H1 (cell line): ENCODE results near the gene FAM151A. TPM values are rescaled to one million over a fixed set of nuclear protein-coding genes. Genes with fewer than 3 reads are reported as not detected.

Experiments used
- CTCF ChIA-PET: fragments of 300-600 bp; sonication (Branson Sonifier 250); formaldehyde crosslinking; loops from one replicate; lab custom pipeline; 2021; ENCODE audit not compliant: partially characterized antibody; lab: Charles Lee
- POLR2A ChIA-PET: fragments of 300-600 bp; sonication (Branson Sonifier 250); formaldehyde crosslinking; loops from one replicate; lab custom pipeline; 2021; ENCODE audit warnings: inconsistent platforms; ENCODE audit not compliant: partially characterized antibody; lab: Charles Lee
- DNase-seq, 2 experiments: peaks; one replicate each; pipeline versions ENCODE4 v3.0.0 to v3.0.0-alpha.2; 2010 to 2022; ENCODE audit warnings: low spot score in 2 of 2, low read depth in 1 of 2, mixed read lengths in 1 of 2
- FAIRE-seq: peaks from 2 replicates; lab custom pipeline; 2011; peaks lifted over from hg19 to GRCh38; lab: Jason Lieb, UNC
- H2AFZ ChIP-seq: 2 replicates; pipeline ENCODE4 v1.8.1; 2012; ENCODE audit warnings: low read length, inconsistent platforms
- H2AK5ac ChIP-seq: 2 replicates; pipeline ENCODE4 v1.6.1; 2013; ENCODE audit warnings: low read depth, low read length
- H2BK120ac ChIP-seq: replicated peaks from 2 replicates; pipeline ENCODE3; 2013; ENCODE audit warnings: low read depth, low read length, inconsistent platforms
- H2BK12ac ChIP-seq: 2 replicates; pipeline ENCODE4 v1.6.1; 2013; ENCODE audit warnings: low read depth, low read length
- H2BK15ac ChIP-seq: 2 replicates; pipeline ENCODE4 v1.6.1; 2013; ENCODE audit warnings: low read length
- H2BK20ac ChIP-seq: 2 replicates; pipeline ENCODE4 v1.6.1; 2013; ENCODE audit warnings: low read length
- H2BK5ac ChIP-seq: 2 replicates; pipeline ENCODE4 v1.6.1; 2013; ENCODE audit warnings: low read depth, low read length
- H3K14ac ChIP-seq: 2 replicates; pipeline ENCODE4 v1.6.1; 2013; ENCODE audit warnings: inconsistent platforms; ENCODE audit not compliant: insufficient read length
- H3K18ac ChIP-seq: 2 replicates; pipeline ENCODE4 v1.6.1; 2013; ENCODE audit warnings: low read length; ENCODE audit errors: extremely low read depth
- H3K23ac ChIP-seq: 2 replicates; pipeline ENCODE4 v1.6.1; 2013; ENCODE audit warnings: inconsistent platforms; ENCODE audit not compliant: insufficient read length
- H3K23me2 ChIP-seq: 2 replicates; pipeline ENCODE4 v1.6.1; 2013; ENCODE audit warnings: low read depth, low read length
- H3K27ac ChIP-seq: 2 replicates; pipeline ENCODE4 v1.6.1; 2011; ENCODE audit warnings: low read depth, low read length, inconsistent platforms
- H3K27me3 ChIP-seq, 4 experiments: replicated peaks in 1 of 4; 1 replicate in 1 of 4; 2 replicates in 3 of 4; pipeline versions ENCODE4 v1.6.1 to v1.8.1; 2011 to 2013; ENCODE audit warnings: low read length in 3 of 4, mild to moderate bottlenecking in 3 of 4, inconsistent platforms in 2 of 4, mixed read lengths in 2 of 4, moderate library complexity in 1 of 4; ENCODE audit not compliant: control insufficient read depth in 3 of 4, insufficient read depth in 3 of 4; ENCODE audit errors: extremely low read depth in 1 of 4
- H3K36me3 ChIP-seq, 4 experiments: 2 replicates each; pipeline versions ENCODE4 v1.6.1 to v1.8.1; 2011 to 2013; ENCODE audit warnings: mild to moderate bottlenecking in 4 of 4, low read length in 3 of 4, moderate library complexity in 2 of 4, control low read depth in 1 of 4, inconsistent platforms in 1 of 4; ENCODE audit not compliant: insufficient read depth in 4 of 4, control insufficient read depth in 2 of 4
- H3K4ac ChIP-seq: replicated peaks from 2 replicates; pipeline ENCODE3; 2013; ENCODE audit warnings: low read length, low read depth, mixed read lengths, inconsistent platforms; ENCODE audit not compliant: insufficient read length
- H3K4me1 ChIP-seq, 4 experiments: replicated peaks in 1 of 4; 1 replicate in 1 of 4; 2 replicates in 3 of 4; pipeline versions ENCODE4 v1.6.1 to v1.8.1; 2011 to 2013; ENCODE audit warnings: low read length in 3 of 4, inconsistent platforms in 2 of 4, mixed read lengths in 1 of 4; ENCODE audit not compliant: insufficient read depth in 4 of 4, control insufficient read depth in 3 of 4
- H3K4me2 ChIP-seq, 2 experiments: 2 replicates each; pipeline versions ENCODE4 v1.6.1 to v1.8.1; 2011 to 2013; ENCODE audit warnings: low read depth in 2 of 2, low read length in 2 of 2, control low read depth in 1 of 2, inconsistent platforms in 1 of 2, mild to moderate bottlenecking in 1 of 2; ENCODE audit not compliant: insufficient read depth in 1 of 2
- H3K4me3 ChIP-seq, 4 experiments: fragments of 200-600, 300-600 bp in 1 of 4; sonication (generic), shearing (Covaris generic), sonication (Bioruptor Twin) in 1 of 4; 2 replicates each; pipeline versions ENCODE4 v1.5.1 to v1.8.1; 2011 to 2016; ENCODE audit warnings: low read length in 4 of 4, low read depth in 3 of 4, control low read depth in 2 of 4, inconsistent platforms in 2 of 4, mild to moderate bottlenecking in 2 of 4, mixed read lengths in 1 of 4, moderate library complexity in 1 of 4; ENCODE audit not compliant: insufficient read depth in 2 of 4; ENCODE audit errors: extremely low read depth in 1 of 4
- H3K56ac ChIP-seq: replicated peaks from 2 replicates; pipeline ENCODE3; 2013; ENCODE audit warnings: low read depth, mild to moderate bottlenecking, mixed read lengths, low read length, inconsistent platforms; ENCODE audit not compliant: insufficient read length
- H3K79me1 ChIP-seq: 2 replicates; pipeline ENCODE4 v1.6.1; 2013; ENCODE audit warnings: low read depth, low read length, control low read depth
- H3K79me2 ChIP-seq, 2 experiments: 2 replicates each; pipeline versions ENCODE4 v1.6.1 to v1.8.1; 2012 to 2013; ENCODE audit warnings: low read length in 2 of 2, mild to moderate bottlenecking in 2 of 2, inconsistent platforms in 1 of 2; ENCODE audit not compliant: insufficient read depth in 2 of 2, control insufficient read depth in 1 of 2
- H3K9ac ChIP-seq, 4 experiments: replicated peaks in 1 of 4; 1 replicate in 1 of 4; 2 replicates in 3 of 4; pipeline versions ENCODE4 v1.6.1 to v1.8.1; 2011 to 2013; ENCODE audit warnings: low read depth in 3 of 4, low read length in 3 of 4, control low read depth in 2 of 4, mild to moderate bottlenecking in 2 of 4, moderate library complexity in 2 of 4, inconsistent platforms in 1 of 4; ENCODE audit errors: extremely low read depth in 1 of 4
- H3K9me3 ChIP-seq, 2 experiments: 2 replicates each; pipeline versions ENCODE4 v1.6.1 to v1.8.1; 2012 to 2013; ENCODE audit warnings: mild to moderate bottlenecking in 2 of 2, moderate library complexity in 2 of 2, control low read depth in 1 of 2, inconsistent platforms in 1 of 2, low read depth in 1 of 2, low read length in 1 of 2, mixed read lengths in 1 of 2; ENCODE audit not compliant: insufficient read depth in 2 of 2
- H4K20me1 ChIP-seq, 2 experiments: replicated peaks in 1 of 2; 2 replicates each; pipeline versions ENCODE3 to v1.8.1; 2011 to 2013; ENCODE audit warnings: inconsistent platforms in 2 of 2, low read length in 2 of 2, mild to moderate bottlenecking in 1 of 2; ENCODE audit not compliant: insufficient read depth in 2 of 2, control insufficient read depth in 1 of 2
- H4K5ac ChIP-seq: 2 replicates; pipeline ENCODE4 v1.6.1; 2013; ENCODE audit warnings: low read length, low read depth, mixed read lengths, inconsistent platforms; ENCODE audit not compliant: insufficient read length
- H4K8ac ChIP-seq: 2 replicates; pipeline ENCODE4 v1.8.0; 2013; ENCODE audit warnings: mild to moderate bottlenecking, moderate library complexity, low read length, inconsistent platforms; ENCODE audit not compliant: insufficient read depth; ENCODE audit errors: extremely low read depth
- H4K91ac ChIP-seq: replicated peaks from 2 replicates; pipeline ENCODE3; 2013; ENCODE audit warnings: low read length, mixed read lengths, inconsistent platforms; ENCODE audit not compliant: insufficient read length
- PHF8 ChIP-seq: fragments of 200-600 bp; sonication (generic); conservative IDR thresholded peaks from 2 replicates; pipeline ENCODE4 v1.7.1; 2012; ENCODE audit warnings: low read depth, mild to moderate bottlenecking, inconsistent platforms, low read length, moderate library complexity
- SIX5 ChIP-seq: IDR thresholded peaks from 2 replicates; pipeline ENCODE4 v1.6.1; 2011; ENCODE audit warnings: mild to moderate bottlenecking, low read depth, low read length
- WGBS, 2 experiments: shearing (Covaris generic) in 1 of 2; methylation state at CpG; one replicate each; pipeline versions ENCODE4 v1.1.6 to v1.1.7; 2013 to 2015; ENCODE audit warnings: low lambda C conversion rate in 2 of 2, mixed read lengths in 2 of 2, inconsistent platforms in 1 of 2, low coverage in 1 of 2, missing lambda C conversion rate in 1 of 2; ENCODE audit not compliant: insufficient replicate concordance in 2 of 2, insufficient coverage in 1 of 2, insufficient read length in 1 of 2; ENCODE audit errors: extremely low coverage in 1 of 2, missing lambda C conversion rate in 1 of 2; 5-methylcytosine and 5-hydroxymethylcytosine counted together
- polyA plus RNA-seq, 7 experiments: library from polyadenylated mRNA; depleted of rRNA in 3 of 7; stranded (reverse) in 5 of 7; unstranded in 2 of 7; fragments of >200 nt in 5 of 7; fragments of 200-250 nt in 2 of 7; gene quantifications; 1 replicate in 5 of 7; 2 replicates in 1 of 7; 4 replicates in 1 of 7; pipeline versions ENCODE4 v1.2.1 to v1.2.3, GENCODE V29; 2011 to 2013; ENCODE audit warnings: missing spikeins in 2 of 7, mixed read lengths in 2 of 7
- total RNA-seq: library from RNA; stranded (reverse); fragmentation: NEBNext Ultra II Directional; extraction: Animal tissue kit (Norgen Biotek cat#: 25700); gene quantifications from 2 replicates; pipeline ENCODE4 v1.2.1, GENCODE V29; 2021

The FAM151A gene
- total and polyA plus RNA-seq, 2 of the 8 experiments (the other 6 are each of a cell fraction or from before 2014, with no cell fraction given): not detected

DNA sequence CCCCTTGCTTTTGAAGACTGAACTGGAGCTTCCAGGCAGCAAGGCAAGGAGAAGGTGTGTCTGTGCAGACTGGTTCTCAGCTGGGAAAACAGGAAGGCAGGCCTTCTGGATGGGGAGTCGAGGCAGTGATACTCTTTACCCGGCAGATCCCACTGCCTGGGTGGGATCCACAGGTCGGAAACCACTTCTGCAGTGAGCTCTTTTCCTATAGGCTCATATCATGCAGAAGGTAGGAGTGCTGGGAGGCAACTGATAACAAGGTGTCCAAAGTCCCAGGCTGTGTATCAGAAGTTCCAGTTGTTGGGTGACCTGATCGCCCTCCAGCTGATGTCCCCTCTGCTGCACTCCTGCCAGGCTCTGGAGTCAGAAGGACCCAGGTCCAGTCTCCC is 58.2 kb downstream of the FAM151A start:
- Histone ChIP-seq H2BK120ac (no peak overlapping the region), H3K4ac (no peak overlapping the region), H3K27me3 (no peaks in the 10 kb centered on the region; a peak in 1 of 7 replicates), H3K79me2 (no peaks in the 10 kb centered on the region), H3K4me2 (no peak overlapping the region), H3K9ac (no peak overlapping the region), H4K5ac (no peak overlapping the region), H2AFZ (no peak overlapping the region), H2BK20ac (peak overlapping the region; percentile 93; the same call in 1 of the 2 replicates), H2BK12ac (0 out of 2 replicates have a peak overlapping the region, but pooled peaks have one; percentile 23), H2BK15ac (no peak overlapping the region; the same call in 1 of the 2 replicates), H3K4me3 (no peak overlapping the region), H3K36me3 (no peaks in the 10 kb centered on the region), H3K56ac (no peak overlapping the region)
- FAIRE-seq: no peak
- POLR2A ChIA-PET: interaction anchor here (1.1 to 3.0 kb wide), 5 partner anchors 14 to 57 kb away, joined by 3 to 11 read pairs (median 5); partner anchors contain the start of gene ACOT11
- 77% methylated on average over 4 of the region's 4 CpGs; no CpG with 5 or more reads in 1 of the 2 experiments for WGBS, 2 experiments
- TF ChIP-seq SIX5 (no peak), PHF8 (no peak)
- TF ChIP-seq, all 59 proteins: peak for 0
- H2BK5ac ChIP-seq: no peak overlapping the region
- no peaks in the 10 kb centered on the region for H3K23me2 ChIP-seq
- no peaks in the 10 kb centered on the region for H3K79me1 ChIP-seq
- CTCF ChIA-PET: interaction anchor here (1.0 to 1.6 kb wide), 3 partner anchors 11 to 58 kb away, joined by 3 to 4 read pairs (median 4); no protein-coding TSS in a partner anchor
- H3K27ac ChIP-seq: no peak overlapping the region
- H4K20me1 ChIP-seq: no peaks in the 10 kb centered on the region
- H3K23ac ChIP-seq: no peak overlapping the region
- H2AK5ac ChIP-seq: peak overlapping the region; percentile 25; the same call in 1 of the 2 replicates
- H4K8ac ChIP-seq: no peak overlapping the region
- H3K9me3 ChIP-seq: peaks cover 0 to 5% of the 10 kb centered on the region in 2 experiments; a peak in 2 of 4 replicates
- no peak for DNase-seq
- no peak overlapping the region for H3K14ac ChIP-seq
- peaks cover 4 to 17% (median 8%) of the 10 kb centered on the region in 4 experiments for H3K4me1 ChIP-seq
- no peak overlapping the region for H4K91ac ChIP-seq
- no peak overlapping the region for H3K18ac ChIP-seq
